Neuronal stem cell (in vitro differentiated cells): Measurements from ENCODE around the gene CCDC85C.
A peak's percentile ranks its signal among the peaks of the same experiment; 100 is the strongest.

Experiments
- DNase-seq: peaks from one replicate; pipeline ENCODE4 v3.0.0-alpha.2; 2013; ENCODE audit warnings: low spot score
- H2AFZ ChIP-seq: one replicate; pipeline ENCODE4 v1.6.1; 2013; ENCODE audit warnings: mild to moderate bottlenecking, low read length, inconsistent platforms
- H2AK5ac ChIP-seq: 2 replicates; pipeline ENCODE4 v1.6.1; 2013; ENCODE audit warnings: low read depth, mild to moderate bottlenecking, inconsistent platforms, low read length, moderate library complexity, mixed read lengths
- H2BK120ac ChIP-seq: 2 replicates; pipeline ENCODE4 v1.6.1; 2013; ENCODE audit warnings: low read depth, mild to moderate bottlenecking, inconsistent platforms, low read length, moderate library complexity, mixed read lengths
- H2BK12ac ChIP-seq: one replicate; pipeline ENCODE4 v1.6.1; 2013; ENCODE audit warnings: low read length, inconsistent platforms
- H2BK15ac ChIP-seq: 2 replicates; pipeline ENCODE4 v1.6.1; 2013; ENCODE audit warnings: mild to moderate bottlenecking, low read length, inconsistent platforms, mixed read lengths
- H2BK5ac ChIP-seq: one replicate; pipeline ENCODE4 v1.6.1; 2013; ENCODE audit warnings: inconsistent platforms, mild to moderate bottlenecking, low read length, moderate library complexity
- H3K14ac ChIP-seq: one replicate; pipeline ENCODE4 v1.6.1; 2013; ENCODE audit warnings: low read length, inconsistent platforms
- H3K18ac ChIP-seq: 2 replicates; pipeline ENCODE4 v1.6.1; 2013; ENCODE audit warnings: low read length, inconsistent platforms
- H3K23ac ChIP-seq: 2 replicates; pipeline ENCODE4 v1.6.1; 2013; ENCODE audit warnings: low read depth, mild to moderate bottlenecking, mixed read lengths, low read length, inconsistent platforms; ENCODE audit not compliant: poor library complexity
- H3K27ac ChIP-seq: replicated peaks from 3 replicates; pipeline ENCODE4 v1.5.1; 2013; ENCODE audit warnings: low read length, inconsistent platforms
- H3K27me3 ChIP-seq, 3 experiments: 2 replicates each; pipeline ENCODE4 v1.6.1; 2013; ENCODE audit warnings: low read length in 3 of 3, mild to moderate bottlenecking in 2 of 3, inconsistent platforms in 1 of 3, low read depth in 1 of 3, mixed read lengths in 1 of 3, moderate library complexity in 1 of 3; ENCODE audit not compliant: control insufficient read depth in 3 of 3, insufficient read depth in 3 of 3
- H3K36me3 ChIP-seq, 2 donors: replicated peaks in 1 of 2; 2 replicates each; pipeline ENCODE4 v1.6.1; 2013; ENCODE audit warnings: low read length in 2 of 2; ENCODE audit not compliant: control insufficient read depth in 2 of 2, insufficient read depth in 2 of 2
- H3K4ac ChIP-seq: 2 replicates; pipeline ENCODE4 v1.6.1; 2013; ENCODE audit warnings: inconsistent platforms, mild to moderate bottlenecking, low read length, moderate library complexity
- H3K4me1 ChIP-seq, 2 donors: 1 replicate in 1 of 2; 2 replicates in 1 of 2; pipeline ENCODE4 v1.6.1; 2013; ENCODE audit warnings: low read length in 2 of 2, low read depth in 1 of 2; ENCODE audit not compliant: control insufficient read depth in 2 of 2, insufficient read depth in 1 of 2
- H3K4me2 ChIP-seq: one replicate; pipeline ENCODE4 v1.6.1; 2013; ENCODE audit warnings: mild to moderate bottlenecking, low read length, inconsistent platforms; ENCODE audit not compliant: insufficient read depth, poor library complexity, severe bottlenecking
- H3K4me3 ChIP-seq, 2 donors: 2 replicates each; pipeline ENCODE4 v1.5.1; 2013; ENCODE audit warnings: low read length in 2 of 2, mild to moderate bottlenecking in 2 of 2, inconsistent platforms in 1 of 2, moderate library complexity in 1 of 2
- H3K79me1 ChIP-seq: one replicate; pipeline ENCODE4 v1.6.1; 2013; ENCODE audit warnings: low read depth, mild to moderate bottlenecking, inconsistent platforms, low read length, moderate library complexity
- H3K9ac ChIP-seq: one replicate; pipeline ENCODE4 v1.6.1; 2013; ENCODE audit warnings: mild to moderate bottlenecking, low read depth, low read length, inconsistent platforms; ENCODE audit not compliant: poor library complexity
- H3K9me3 ChIP-seq, 2 donors: replicated peaks in 1 of 2; 2 replicates each; pipeline versions ENCODE3 to v1.6.1; 2013; ENCODE audit warnings: low read length in 2 of 2, mild to moderate bottlenecking in 2 of 2, inconsistent platforms in 1 of 2, low read depth in 1 of 2, mixed read lengths in 1 of 2, moderate library complexity in 1 of 2; ENCODE audit not compliant: control insufficient read depth in 2 of 2, insufficient read depth in 1 of 2
- H4K8ac ChIP-seq: one replicate; pipeline ENCODE4 v1.6.1; 2013; ENCODE audit warnings: low read depth, mild to moderate bottlenecking, inconsistent platforms, low read length, moderate library complexity
- H4K91ac ChIP-seq: one replicate; pipeline ENCODE4 v1.6.1; 2013; ENCODE audit warnings: low read length, low read depth, mild to moderate bottlenecking, inconsistent platforms; ENCODE audit not compliant: poor library complexity
- WGBS, 2 donors: extraction: QIAGEN DNeasy Blood & Tissue Kit; methylation state at CpG; one replicate each; pipeline ENCODE4 v1.1.7; 2013; ENCODE audit warnings: missing lambda C conversion rate in 2 of 2, mixed read lengths in 1 of 2; ENCODE audit not compliant: insufficient read length in 2 of 2, insufficient replicate concordance in 1 of 2; ENCODE audit errors: extremely low coverage in 2 of 2; 5-methylcytosine and 5-hydroxymethylcytosine counted together

CCDC85C gene

DNA sequence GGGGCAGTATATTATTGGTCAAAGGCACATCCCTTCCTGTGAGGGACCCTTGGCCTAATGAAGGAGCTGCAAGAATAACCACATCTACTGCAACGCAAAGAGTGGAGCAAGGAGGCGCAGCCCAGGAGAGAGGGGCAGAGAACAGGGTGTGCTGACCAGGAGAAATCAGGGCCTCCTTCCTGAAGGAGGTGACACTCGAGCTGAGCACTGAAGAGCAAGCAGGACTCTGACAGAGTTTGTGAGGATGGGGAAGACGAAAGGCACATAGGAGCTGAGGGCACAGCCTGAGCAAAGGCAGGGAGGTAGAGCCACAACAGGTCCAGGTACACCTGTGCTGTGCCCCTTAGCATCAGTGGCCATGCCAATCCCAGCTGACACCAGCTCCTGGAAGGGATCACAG, 60.6 kb downstream of the CCDC85C start:
- Histone ChIP-seq H3K9ac (peak overlapping the region; percentile 1), H3K23ac (no peak overlapping the region), H3K18ac (peak overlapping the region; percentile 34), H3K4me2 (no peak overlapping the region), H2AK5ac (no peak overlapping the region), H3K9me3 (no peaks in the 10 kb centered on the region), H3K27ac (no peak overlapping the region), H2BK5ac (no peak overlapping the region), H3K4ac (no peak overlapping the region), H2AFZ (no peak overlapping the region), H4K8ac (no peak overlapping the region), H4K91ac (no peak overlapping the region), H2BK120ac (no peak overlapping the region), H3K36me3 (no peaks in the 10 kb centered on the region), H3K4me1 (peaks cover 28 to 37% of the 10 kb centered on the region in 2 donors), H2BK12ac (no peak overlapping the region), H3K4me3 (no peak overlapping the region), H3K14ac (no peak overlapping the region), H2BK15ac (no peak overlapping the region), H3K27me3 (no peaks in the 10 kb centered on the region), H3K79me1 (peaks cover 15% of the 10 kb centered on the region)
- DNase-seq: no peak
- WGBS, 2 donors: no CpG with 5 or more reads among the region's 4 CpGs

DNA sequence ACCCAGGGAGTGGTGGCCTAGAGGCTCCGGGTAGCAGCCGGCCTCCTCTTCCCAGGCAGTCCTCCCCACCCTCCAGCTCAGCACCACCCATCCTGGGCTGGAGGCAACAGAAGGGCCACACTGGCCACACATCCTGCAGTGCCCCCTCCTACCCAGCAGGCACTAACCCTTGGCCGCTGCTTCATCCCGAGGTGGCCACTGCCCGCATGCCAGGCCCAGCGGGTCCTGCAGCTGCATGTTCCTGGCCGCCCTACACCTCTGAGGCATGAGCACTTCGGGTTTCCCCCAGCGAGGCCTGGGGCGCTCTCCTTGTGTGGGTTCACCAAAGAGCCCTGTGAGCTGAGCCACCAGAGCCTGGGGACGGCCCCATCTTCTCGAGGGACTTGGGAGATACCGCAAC, 61.4 kb downstream of the CCDC85C start:
- Histone ChIP-seq H4K91ac (no peak overlapping the region), H3K27ac (no peak overlapping the region), H3K14ac (no peak overlapping the region), H3K36me3 (no peaks in the 10 kb centered on the region), H4K8ac (no peak overlapping the region), H3K9ac (no peak overlapping the region), H3K4ac (no peak overlapping the region), H3K23ac (no peak overlapping the region), H2AK5ac (peak overlapping the region; percentile 70), H3K9me3 (no peaks in the 10 kb centered on the region), H3K4me2 (no peak overlapping the region), H2BK5ac (no peak overlapping the region), H3K18ac (peak overlapping the region; percentile 66), H3K4me1 (peaks cover 31 to 42% of the 10 kb centered on the region in 2 donors), H3K4me3 (no peak overlapping the region), H3K79me1 (peaks cover 16% of the 10 kb centered on the region), H2BK120ac (no peak overlapping the region), H3K27me3 (no peaks in the 10 kb centered on the region), H2BK12ac (peak overlapping the region; percentile 27), H2BK15ac (no peak overlapping the region), H2AFZ (no peak overlapping the region)
- no peak for DNase-seq
- WGBS, 2 donors: no CpG with 5 or more reads among the region's 13 CpGs

DNA sequence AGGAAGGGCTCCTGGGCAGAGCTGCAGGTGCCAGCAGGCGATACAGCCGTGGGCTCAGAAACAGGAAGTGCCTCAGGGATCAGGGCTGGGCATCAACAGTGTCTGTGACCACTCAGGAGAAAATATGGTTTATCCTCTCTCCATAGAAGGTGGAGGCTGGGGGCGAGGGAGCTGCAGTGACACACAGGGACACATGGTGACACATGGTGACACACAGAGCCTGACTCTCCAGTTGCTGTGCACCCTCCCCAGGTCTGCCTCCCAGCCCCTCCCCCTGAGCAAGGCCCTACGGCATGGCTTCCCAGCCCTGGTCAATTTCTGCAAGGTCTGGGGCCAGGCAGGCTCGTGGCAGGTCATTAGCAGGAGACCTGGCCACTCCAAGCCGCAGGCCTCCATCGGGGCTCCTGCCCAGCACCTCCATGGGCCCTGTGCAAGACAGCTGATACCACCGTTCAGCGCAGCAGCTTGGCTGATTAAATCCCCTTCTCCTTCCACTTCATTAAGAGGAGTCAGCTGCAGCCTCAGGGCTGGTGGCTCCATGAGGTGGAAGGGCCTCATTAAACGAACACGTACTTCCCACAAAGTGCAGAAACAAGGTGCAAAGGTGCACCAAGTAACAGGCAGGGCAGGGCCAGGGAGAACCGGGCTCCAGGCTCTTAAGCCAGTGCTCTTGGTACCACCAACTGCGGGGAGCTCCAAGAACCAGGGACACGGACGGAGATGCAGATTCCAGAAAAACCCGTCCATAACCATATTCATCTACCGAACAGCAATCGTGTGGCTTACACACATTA, 62.1 kb downstream of the CCDC85C start:
- WGBS, 2 donors: no CpG with 5 or more reads among the region's 18 CpGs
- Histone ChIP-seq H3K27ac (no peak overlapping the region), H4K91ac (no peak overlapping the region), H2BK5ac (no peak overlapping the region), H2BK12ac (no peak overlapping the region), H3K27me3 (no peaks in the 10 kb centered on the region), H3K4me3 (no peak overlapping the region), H3K9me3 (no peaks in the 10 kb centered on the region), H2BK15ac (peak overlapping the region; percentile 41), H3K4me1 (peaks cover 38 to 49% of the 10 kb centered on the region in 2 donors), H3K18ac (peak overlapping the region; percentile 69), H3K23ac (no peak overlapping the region), H2BK120ac (no peak overlapping the region), H3K79me1 (peaks cover 16% of the 10 kb centered on the region), H3K9ac (no peak overlapping the region), H2AK5ac (peak overlapping the region; percentile 28), H3K4ac (no peak overlapping the region), H3K4me2 (no peak overlapping the region), H2AFZ (no peak overlapping the region), H4K8ac (no peak overlapping the region), H3K14ac (no peak overlapping the region), H3K36me3 (no peaks in the 10 kb centered on the region)
- no peak for DNase-seq

DNA sequence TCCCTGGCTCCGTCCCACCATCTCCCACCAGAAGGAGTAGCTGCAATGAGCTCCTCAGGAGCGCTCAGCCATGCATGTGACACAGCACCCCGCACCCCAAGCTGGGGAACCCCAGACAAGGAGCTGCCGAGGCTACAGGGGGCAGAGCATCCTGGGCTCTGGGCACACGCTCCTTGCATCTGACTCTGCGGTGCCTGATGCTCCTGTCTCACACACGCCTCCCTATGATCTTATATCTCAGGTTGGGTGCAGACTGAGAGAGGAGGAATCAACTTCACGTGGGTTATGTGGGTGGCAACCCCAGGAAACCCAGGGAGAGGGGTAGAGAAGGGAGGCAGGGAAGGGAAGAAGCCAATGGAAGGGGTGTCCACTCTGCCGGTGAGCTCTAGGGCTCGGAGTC, 62.8 kb downstream of the CCDC85C start:
- Histone ChIP-seq H3K14ac (no peak overlapping the region), H3K4ac (no peak overlapping the region), H2BK15ac (peak overlapping the region; percentile 41), H4K91ac (no peak overlapping the region), H3K36me3 (no peaks in the 10 kb centered on the region), H3K4me3 (no peak overlapping the region), H2BK120ac (no peak overlapping the region), H3K18ac (peak overlapping the region; percentile 11), H3K79me1 (peaks cover 18% of the 10 kb centered on the region), H2AK5ac (peak overlapping the region; percentile 28), H2BK12ac (no peak overlapping the region), H3K4me1 (peaks cover 39 to 52% of the 10 kb centered on the region in 2 donors), H3K27me3 (no peaks in the 10 kb centered on the region), H3K9me3 (no peaks in the 10 kb centered on the region), H3K23ac (no peak overlapping the region), H3K4me2 (no peak overlapping the region), H2BK5ac (peak overlapping the region; percentile 69), H3K9ac (no peak overlapping the region), H3K27ac (no peak overlapping the region), H4K8ac (no peak overlapping the region), H2AFZ (no peak overlapping the region)
- no CpG with 5 or more reads among the region's 10 CpGs for WGBS, 2 donors
- DNase-seq: no peak
